Muscle of leg (tissue), 11 donors: ENCODE results near the gene PTCD1. TPM values are rescaled to one million over a fixed set of nuclear protein-coding genes. Genes with fewer than 3 reads are reported as not detected.
"Not testable (repeated sequence)": the region's sequence is repeated elsewhere in the genome, so short reads cannot be mapped to it uniquely, and the experiment has no call there.

Source experiments
- DNase-seq: peaks from one replicate; pipeline ENCODE4 v3.0.0; 2013
- H3K27ac ChIP-seq: one replicate; pipeline ENCODE4 v1.5.1; 2013; ENCODE audit warnings: mild to moderate bottlenecking, low read length, control low read depth
- H3K27me3 ChIP-seq: one replicate; pipeline ENCODE4 v1.6.1; 2013; ENCODE audit warnings: low read length; ENCODE audit not compliant: control insufficient read depth, insufficient read depth
- H3K36me3 ChIP-seq: one replicate; pipeline ENCODE4 v1.6.1; 2013; ENCODE audit warnings: low read length; ENCODE audit not compliant: control insufficient read depth, insufficient read depth
- H3K4me1 ChIP-seq: one replicate; pipeline ENCODE4 v1.6.1; 2013; ENCODE audit warnings: low read length; ENCODE audit not compliant: control insufficient read depth, insufficient read depth
- H3K4me3 ChIP-seq: one replicate; pipeline ENCODE4 v1.5.1; 2013; ENCODE audit warnings: low read length, control low read depth
- H3K9me3 ChIP-seq: replicated peaks from 2 replicates; pipeline ENCODE4 v1.6.1; 2013; ENCODE audit warnings: low read depth, low read length; ENCODE audit not compliant: control insufficient read depth
- WGBS: methylation state at CpG from one replicate; pipeline ENCODE4 v1.1.5; 2013; ENCODE audit warnings: missing lambda C conversion rate; ENCODE audit not compliant: insufficient coverage; 5-methylcytosine and 5-hydroxymethylcytosine counted together
- polyA plus RNA-seq, 8 donors: library from polyadenylated mRNA; unstranded; fragments of 120-200 nt; gene quantifications; one replicate each; pipeline versions ENCODE4 v1.2.1 to v1.2.3, GENCODE V29; 2013; ENCODE audit warnings: inconsistent platforms in 1 of 8, low replicate concordance in 1 of 8; ENCODE audit not compliant: insufficient read length in 8 of 8, insufficient read depth in 1 of 8
- total RNA-seq: library from RNA; stranded (reverse); fragments of 120-200 nt; gene quantifications from one replicate; pipeline ENCODE4 v1.2.4, GENCODE V29; 2013

The PTCD1 gene
- total and polyA plus RNA-seq, 9 donors, result 2.9 to 6.0 (median 4.2) TPM

DNA sequence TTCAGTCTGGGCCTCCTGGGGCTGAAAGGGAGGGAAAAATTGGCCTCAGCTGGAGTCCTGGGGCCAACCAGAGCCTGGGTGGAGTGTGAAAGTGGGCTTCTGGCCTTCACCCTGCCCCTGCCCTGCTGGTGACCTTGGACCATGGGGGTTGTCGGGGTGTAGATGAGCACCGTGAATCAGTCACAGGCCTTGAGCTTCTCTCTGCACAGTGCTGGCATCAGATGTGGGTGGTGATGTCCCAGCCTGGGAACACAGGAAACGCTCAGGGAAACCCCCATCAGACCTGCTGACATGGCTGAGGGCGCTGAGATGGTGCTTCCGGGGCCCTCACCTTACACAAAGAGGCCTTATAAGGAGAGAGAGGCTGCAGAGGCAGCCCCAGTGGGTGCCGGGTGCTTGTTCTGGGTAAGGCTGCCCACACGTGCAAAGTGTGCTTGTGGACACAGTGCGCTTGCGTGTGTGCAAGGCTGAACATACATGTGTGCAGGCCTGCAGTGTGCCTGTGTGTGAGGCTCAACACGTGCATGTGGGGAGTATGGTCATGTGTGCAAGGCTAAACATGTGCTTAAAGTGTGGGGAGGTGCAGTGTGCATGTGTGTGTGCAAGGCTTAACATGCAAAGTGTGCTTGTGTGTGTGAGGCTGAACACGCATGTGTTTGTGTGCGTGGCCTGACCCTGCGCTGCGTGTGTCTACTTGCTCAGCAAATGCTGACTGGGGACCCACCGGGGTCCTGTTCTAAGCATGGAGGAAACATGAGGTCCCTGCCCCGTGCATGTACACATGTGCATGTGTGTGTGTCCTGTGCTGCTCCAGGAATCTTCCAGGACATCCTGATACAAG, 57.6 kb downstream of the PTCD1 start:
- no peak overlapping the region for H3K4me3 ChIP-seq
- 87% methylated on average over 12 of the region's 16 CpGs for WGBS
- H3K27ac ChIP-seq, result peak overlapping the region; percentile 35
- no peaks in the 10 kb centered on the region for H3K27me3 ChIP-seq
- no peak for DNase-seq
- H3K4me1 ChIP-seq, result peaks cover 20% of the 10 kb centered on the region
- peaks cover 4% of the 10 kb centered on the region for H3K36me3 ChIP-seq
- H3K9me3 ChIP-seq, result no peaks in the 10 kb centered on the region

DNA sequence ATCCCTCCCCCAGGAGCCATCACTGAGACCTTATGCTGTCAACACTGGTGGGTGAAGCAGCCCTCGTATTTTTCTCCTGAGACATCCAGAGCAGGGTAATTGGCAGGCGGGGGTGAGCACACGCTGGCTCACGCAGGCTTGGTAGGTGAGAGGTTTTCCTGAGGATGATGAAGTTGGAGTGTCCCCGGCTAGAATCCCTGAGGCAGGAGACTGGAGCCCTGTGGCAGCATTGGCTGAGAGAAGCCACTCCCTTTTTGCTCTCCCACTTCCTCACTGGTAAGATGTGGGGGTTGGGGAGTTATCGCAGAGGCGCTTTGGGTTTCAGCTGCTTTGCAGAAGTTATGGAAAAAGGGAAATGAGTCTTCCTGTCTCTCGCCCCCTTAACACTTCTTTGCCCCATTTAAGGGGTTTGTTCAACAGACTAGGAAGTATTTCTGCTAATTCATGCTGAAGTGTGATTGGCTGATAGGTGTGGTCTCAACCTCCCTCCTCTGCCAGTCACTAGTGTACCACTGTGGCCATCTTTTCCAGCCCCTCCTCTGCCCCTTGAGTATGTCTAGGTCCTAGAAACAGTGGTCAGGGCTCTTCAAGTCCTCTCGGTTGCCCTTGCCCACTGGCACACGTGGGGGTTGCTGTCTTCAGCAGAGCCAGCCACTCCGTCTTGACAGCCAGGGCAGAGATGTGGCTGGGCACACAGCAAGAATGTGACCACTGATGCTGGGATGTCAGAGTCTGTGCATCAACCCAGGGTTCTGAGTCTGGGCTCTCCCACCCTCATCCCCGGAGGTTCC, 58.4 kb downstream of the PTCD1 start:
- H3K9me3 ChIP-seq, result no peaks in the 10 kb centered on the region
- DNase-seq, result peak; percentile 85
- peaks cover 23% of the 10 kb centered on the region for H3K4me1 ChIP-seq
- H3K4me3 ChIP-seq, result peak overlapping the region; percentile 3
- WGBS, result 59% methylated on average over 7 of the region's 12 CpGs
- no peaks in the 10 kb centered on the region for H3K27me3 ChIP-seq
- H3K27ac ChIP-seq, result peak overlapping the region; percentile 95
- no peaks in the 10 kb centered on the region for H3K36me3 ChIP-seq

DNA sequence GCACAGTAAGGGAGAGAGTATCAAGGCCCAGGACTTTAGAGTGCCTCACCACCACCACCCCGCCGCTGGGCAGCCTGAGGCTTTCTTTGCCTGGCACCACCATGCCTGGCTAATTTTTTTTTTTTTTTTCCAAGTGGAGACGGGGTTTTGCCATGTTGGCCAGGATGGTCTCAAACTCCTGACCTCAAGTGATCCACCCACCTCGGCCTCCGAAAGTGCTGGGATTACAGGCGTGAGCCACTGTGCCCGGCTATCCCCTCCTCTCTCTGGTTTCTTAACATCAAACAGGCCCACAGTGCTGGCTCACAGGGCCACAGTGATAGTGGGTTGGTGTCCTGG, 58.9 kb downstream of the PTCD1 start:
- Histone ChIP-seq H3K4me3 (peak overlapping the region; percentile 3), H3K4me1 (peaks cover 23% of the 10 kb centered on the region), H3K27ac (peak overlapping the region; percentile 95)
- H3K36me3 ChIP-seq, H3K9me3 ChIP-seq, H3K27me3 ChIP-seq, DNase-seq: not testable (repeated sequence)
- 70% methylated on average over 2 of the region's 7 CpGs for WGBS

DNA sequence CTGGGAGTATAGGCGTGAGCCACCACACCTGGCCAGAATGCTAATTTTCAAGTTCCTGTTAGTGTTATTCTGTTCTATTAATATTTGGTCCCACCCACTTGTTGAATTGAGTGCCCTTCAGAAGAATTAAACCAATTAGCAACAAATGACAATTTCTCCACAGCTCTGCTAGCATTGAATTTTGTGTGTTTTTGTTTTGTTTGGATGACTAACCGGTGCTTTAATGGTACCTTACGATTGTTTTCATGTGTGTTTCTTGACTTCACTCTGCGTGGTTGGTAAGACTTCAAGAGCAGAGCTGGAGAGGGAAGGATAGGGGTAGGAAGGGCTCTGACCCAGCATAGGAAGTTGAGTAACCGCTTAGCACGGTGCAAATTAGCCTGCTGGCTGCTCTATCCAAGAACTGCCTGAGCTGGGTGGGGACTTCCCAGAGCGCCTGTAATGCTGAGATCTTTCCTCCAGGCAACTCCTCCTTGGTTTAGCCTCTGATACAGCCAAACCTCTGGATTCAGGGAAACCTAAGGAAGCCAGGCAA, 59.5 kb downstream of the PTCD1 start:
- Histone ChIP-seq H3K27ac (peak overlapping the region; percentile 95), H3K27me3 (no peaks in the 10 kb centered on the region), H3K4me3 (no peak overlapping the region), H3K36me3 (no peaks in the 10 kb centered on the region), H3K9me3 (no peaks in the 10 kb centered on the region), H3K4me1 (peaks cover 23% of the 10 kb centered on the region)
- peak; percentile 94 for DNase-seq
- WGBS, result 15% methylated on average over 2 of the region's 7 CpGs

GRCh38 chr7:99375070-99375807, 63.4 kb downstream of the PTCD1 start:
- Histone ChIP-seq H3K27me3 (no peaks in the 10 kb centered on the region), H3K9me3 (no peaks in the 10 kb centered on the region), H3K36me3 (no peaks in the 10 kb centered on the region), H3K4me1 (peaks cover 20% of the 10 kb centered on the region), H3K4me3 (peak overlapping the region; percentile 60), H3K27ac (peak overlapping the region; percentile 71)
- WGBS, result 0% methylated on average over 46 of the region's 58 CpGs
- DNase-seq, result peak; percentile 80

DNA sequence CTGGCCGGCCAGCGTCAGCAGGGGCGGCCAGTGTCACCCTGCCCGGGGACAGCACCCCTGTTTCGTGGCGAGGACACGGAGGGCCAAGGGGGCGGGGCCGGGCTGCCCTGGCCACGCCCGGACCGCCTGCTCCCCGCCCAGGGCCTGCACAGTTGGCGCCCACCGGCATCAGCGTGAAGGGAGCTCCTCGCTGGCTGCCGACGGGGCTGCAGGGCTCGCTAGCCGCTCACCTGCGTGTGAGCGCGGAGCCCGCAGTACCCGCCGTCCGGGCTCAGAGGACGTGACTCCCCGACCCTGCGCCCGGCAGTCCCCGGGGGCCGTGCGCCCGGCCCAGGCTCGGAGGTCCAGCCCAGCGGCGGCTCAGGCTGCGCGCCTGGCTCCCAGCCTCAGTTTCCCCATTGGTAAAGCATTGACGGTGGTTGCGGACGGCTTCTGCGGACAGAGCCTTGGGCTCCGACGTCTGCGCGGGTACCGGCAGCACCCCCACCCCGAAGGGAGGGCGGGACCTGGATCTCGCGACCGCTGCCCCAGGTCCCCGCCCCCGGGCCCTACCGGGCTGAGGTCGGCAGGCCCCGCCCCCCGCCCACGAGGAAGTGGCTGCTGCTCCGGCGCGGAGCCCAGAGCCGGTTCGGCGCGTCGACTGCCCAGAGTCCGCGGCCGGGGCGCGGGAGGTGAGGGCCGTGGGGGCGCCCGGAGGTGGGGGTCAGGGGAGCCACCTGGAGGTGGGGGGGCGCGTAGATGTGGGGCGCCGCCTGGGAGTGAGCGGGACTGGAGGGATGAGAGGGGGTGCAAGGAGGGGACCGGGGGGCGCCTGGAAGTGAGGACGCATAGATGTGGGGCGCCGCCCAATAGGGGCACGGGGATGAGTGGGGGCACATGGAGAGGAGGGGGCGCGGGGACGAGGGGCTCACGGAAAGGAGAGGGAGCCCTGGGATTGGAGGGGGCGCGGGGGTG, 64.2 kb downstream of the PTCD1 start, which contains the start of gene ARPC1B:
Gene ARPC1B (plus strand): TSS at position 620 of the 954 bp plus-strand sequence. CDS start 10,985 bp downstream, outside the sequence.
- under 1% methylated on average over 84 of the region's 95 CpGs for WGBS
- Histone ChIP-seq H3K27ac (peak within 1 kb of the TSS; percentile 71), H3K4me1 (peaks cover 18% of the 10 kb centered on the region), H3K4me3 (peak within 1 kb of the TSS; percentile 60), H3K9me3 (no peaks in the 10 kb centered on the region), H3K27me3 (no peaks in the 10 kb centered on the region), H3K36me3 (no peaks in the 10 kb centered on the region)
- DNase-seq, result peak; percentile 85

- H3K4me3 ChIP-seq, result peak overlapping the region; percentile 60
- H3K36me3 ChIP-seq, result peaks cover 7% of the 10 kb centered on the region
- no peaks in the 10 kb centered on the region for H3K9me3 ChIP-seq
- H3K27ac ChIP-seq, result peak overlapping the region; percentile 15
- 69% methylated on average over 26 of the region's 41 CpGs for WGBS
- H3K27me3 ChIP-seq, result no peaks in the 10 kb centered on the region
- H3K4me1 ChIP-seq, result peaks cover 17% of the 10 kb centered on the region
- DNase-seq, result no peak
These were observed 65.2 kb downstream of the PTCD1 start for GRCh38 chr7:99373091-99374066.

DNA sequence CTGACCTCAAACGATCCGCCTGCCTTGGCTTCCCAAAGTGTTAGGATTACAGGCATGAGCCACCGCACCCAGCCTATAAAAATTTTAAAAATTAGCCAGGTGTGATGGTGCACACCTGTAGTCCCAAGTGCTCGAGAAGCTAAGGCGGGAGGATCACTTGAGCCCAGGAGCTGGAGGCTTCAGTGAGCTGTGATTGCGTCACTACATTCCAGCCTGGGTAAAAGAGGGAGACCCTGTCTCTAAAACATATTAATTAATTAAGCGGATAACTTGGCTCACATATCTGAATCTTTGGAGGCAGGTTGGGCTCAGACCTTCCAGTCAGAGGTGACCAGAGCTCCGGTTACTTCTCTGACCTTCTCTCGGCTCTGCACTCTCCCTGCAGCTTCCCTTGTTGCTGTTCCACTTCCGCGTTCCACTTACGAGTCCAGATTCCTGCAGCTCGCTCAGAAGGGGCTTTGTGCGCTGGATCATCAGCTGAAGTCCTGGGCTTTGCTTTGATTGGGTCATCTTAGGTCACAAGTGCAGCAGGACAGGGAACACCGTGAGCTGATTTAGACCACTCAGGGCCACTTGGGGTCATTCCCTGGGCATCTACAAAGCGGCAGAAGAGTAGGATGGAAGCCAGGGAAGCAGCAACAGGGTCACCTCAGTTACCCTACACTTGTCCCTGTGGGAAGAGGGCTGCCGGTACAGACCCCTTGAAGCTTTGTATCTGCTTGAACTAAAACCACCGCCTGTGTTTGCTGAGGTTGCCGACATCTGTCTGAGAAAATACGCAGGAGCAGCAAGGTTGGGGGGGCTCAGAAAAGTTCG, 66.1 kb downstream of the PTCD1 start:
- WGBS, result 42% methylated on average over 15 of the region's 21 CpGs
- Histone ChIP-seq H3K27me3 (no peaks in the 10 kb centered on the region), H3K36me3 (peaks cover 7% of the 10 kb centered on the region), H3K27ac (peak overlapping the region; percentile 7), H3K4me1 (peaks cover 17% of the 10 kb centered on the region), H3K9me3 (no peaks in the 10 kb centered on the region), H3K4me3 (no peak overlapping the region)
- peak; percentile 53 for DNase-seq
